Keratinocyte (primary cell): ENCODE measurements around the gene C1QTNF12. TPM values are rescaled to one million over a fixed set of nuclear protein-coding genes. Genes with fewer than 3 reads are reported as not detected.

Experiments used
- DNase-seq: peaks from one replicate; pipeline ENCODE4 v3.0.0-alpha.2; 2011; ENCODE audit warnings: low read depth, missing footprints, low spot score
- FAIRE-seq: peaks from 2 replicates; lab custom pipeline; 2011; peaks lifted over from hg19 to GRCh38; lab: Jason Lieb, UNC
- H2AFZ ChIP-seq: 2 replicates; pipeline ENCODE4 v1.6.0; 2012; ENCODE audit warnings: low read length, control low read depth, inconsistent platforms; ENCODE audit not compliant: control insufficient read depth
- H3K27ac ChIP-seq: 2 replicates; pipeline ENCODE4 v1.5.1; 2011; ENCODE audit warnings: low read length; ENCODE audit not compliant: control insufficient read depth, insufficient read depth
- H3K27me3 ChIP-seq: 3 replicates; pipeline ENCODE4 v1.6.0; 2011; ENCODE audit warnings: low read length; ENCODE audit not compliant: control insufficient read depth, insufficient read depth; ENCODE audit errors: extremely low read depth
- H3K36me3 ChIP-seq, 2 experiments: 2 replicates in 1 of 2; 3 replicates in 1 of 2; pipeline ENCODE4 v1.5.1; 2011; ENCODE audit warnings: low read length in 2 of 2, mild to moderate bottlenecking in 1 of 2; ENCODE audit not compliant: control insufficient read depth in 2 of 2, insufficient read depth in 2 of 2; ENCODE audit errors: extremely low read depth in 1 of 2
- H3K4me1 ChIP-seq: 3 replicates; pipeline ENCODE4 v1.5.1; 2011; ENCODE audit warnings: low read length; ENCODE audit not compliant: control insufficient read depth, insufficient read depth; ENCODE audit errors: extremely low read depth
- H3K4me2 ChIP-seq: 3 replicates; pipeline ENCODE4 v1.6.0; 2011; ENCODE audit warnings: low read depth, low read length; ENCODE audit not compliant: control insufficient read depth, insufficient read depth; ENCODE audit errors: extremely low read depth
- H3K4me3 ChIP-seq, 3 experiments: fragments of 200-600 bp in 1 of 3; sonication (generic) in 1 of 3; 2 replicates in 2 of 3; 3 replicates in 1 of 3; pipeline ENCODE4 v1.5.1; 2011 to 2016; ENCODE audit warnings: low read length in 3 of 3, mild to moderate bottlenecking in 3 of 3, control low read depth in 2 of 3, inconsistent platforms in 1 of 3, low read depth in 1 of 3, mixed read lengths in 1 of 3, mixed run types in 1 of 3, moderate library complexity in 1 of 3; ENCODE audit not compliant: control insufficient read depth in 2 of 3, insufficient read depth in 2 of 3; ENCODE audit errors: extremely low read depth in 1 of 3
- H3K79me2 ChIP-seq: 2 replicates; pipeline ENCODE4 v1.6.0; 2012; ENCODE audit warnings: low read length; ENCODE audit not compliant: control insufficient read depth, insufficient read depth
- H3K9ac ChIP-seq: 3 replicates; pipeline ENCODE4 v1.6.0; 2011; ENCODE audit warnings: low read length; ENCODE audit not compliant: control insufficient read depth, insufficient read depth; ENCODE audit errors: extremely low read depth
- H3K9me1 ChIP-seq: 3 replicates; pipeline ENCODE4 v1.6.0; 2011; ENCODE audit warnings: low read length; ENCODE audit not compliant: control insufficient read depth, insufficient read depth; ENCODE audit errors: extremely low read depth
- H3K9me3 ChIP-seq: 2 replicates; pipeline ENCODE4 v1.5.1; 2012; ENCODE audit warnings: low read depth, low read length; ENCODE audit not compliant: control insufficient read depth
- H4K20me1 ChIP-seq: 3 replicates; pipeline ENCODE4 v1.6.0; 2011; ENCODE audit warnings: low read length; ENCODE audit not compliant: control insufficient read depth, insufficient read depth; ENCODE audit errors: extremely low read depth
- EZH2 ChIP-seq: IDR thresholded peaks from one replicate; pipeline ENCODE4 v1.6.1; 2012; ENCODE audit warnings: inconsistent platforms, mild to moderate bottlenecking, low read length, moderate library complexity
- dilution Hi-C: fragments of 300-500 bp; cut with MboI; formaldehyde crosslinking; loops from one replicate; pipeline ENCODE4 v1.7.0; 2020; ENCODE audit warnings: low sequenced_read_pairs; ENCODE audit not compliant: extremely low pct_ligation_motif_present
- polyA plus RNA-seq, 5 experiments: library from polyadenylated mRNA; depleted of rRNA in 3 of 5; stranded (reverse) in 3 of 5; stranded (forward) in 1 of 5; unstranded in 1 of 5; fragments of >200 nt; gene quantifications; 1 replicate in 1 of 5; 2 replicates in 3 of 5; 3 replicates in 1 of 5; pipeline versions ENCODE4 v1.2.1 to v1.2.3, GENCODE V29; 2011 to 2012; ENCODE audit warnings: missing spikeins in 2 of 5, low read depth in 1 of 5, low replicate concordance in 1 of 5
- TF ChIP-seq, protein P1 (sequence below), 3 experiments: IDR thresholded peaks in 1 of 3; conservative IDR thresholded peaks in 1 of 3; optimal IDR thresholded peaks in 1 of 3; 2 replicates in 2 of 3; 3 replicates in 1 of 3; pipeline versions ENCODE3 to v1.5.1; 2011; ENCODE audit warnings: low read length in 3 of 3, mild to moderate bottlenecking in 3 of 3, moderate library complexity in 2 of 3, control low read depth in 1 of 3, inconsistent platforms in 1 of 3; ENCODE audit not compliant: insufficient read depth in 2 of 3; ENCODE audit errors: extremely low read depth in 1 of 3

C1QTNF12 gene
- polyA plus RNA-seq, 1 donor (not counting 4 experiments of a cell fraction or from before 2014, with no cell fraction given): 0.18 TPM

DNA sequence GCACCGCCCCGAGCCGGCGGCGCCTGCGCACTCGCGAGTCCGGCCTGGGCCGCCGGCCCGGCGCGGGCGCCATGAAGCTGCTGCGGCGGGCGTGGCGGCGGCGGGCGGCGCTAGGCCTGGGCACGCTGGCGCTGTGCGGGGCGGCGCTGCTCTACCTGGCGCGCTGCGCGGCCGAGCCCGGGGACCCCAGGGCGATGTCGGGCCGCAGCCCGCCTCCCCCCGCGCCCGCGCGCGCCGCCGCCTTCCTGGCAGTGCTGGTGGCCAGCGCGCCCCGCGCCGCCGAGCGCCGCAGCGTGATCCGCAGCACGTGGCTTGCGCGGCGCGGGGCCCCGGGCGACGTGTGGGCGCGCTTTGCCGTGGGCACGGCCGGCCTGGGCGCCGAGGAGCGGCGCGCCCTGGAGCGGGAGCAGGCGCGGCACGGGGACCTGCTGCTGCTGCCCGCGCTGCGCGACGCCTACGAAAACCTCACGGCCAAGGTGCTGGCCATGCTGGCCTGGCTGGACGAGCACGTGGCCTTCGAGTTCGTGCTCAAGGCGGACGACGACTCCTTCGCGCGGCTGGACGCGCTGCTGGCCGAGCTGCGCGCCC lies 14.2 kb downstream of the C1QTNF12 start, which contains the start of gene B3GALT6:
Gene B3GALT6, plus strand, starts transcription at position 30 of the 588 bp plus-strand sequence. Its CDS starts 42 bp downstream, at position 72.
- Histone ChIP-seq H2AFZ (peak within 1 kb of the TSS; percentile 68), H3K27ac (peak within 1 kb of the TSS; percentile 79), H3K4me3 (peak within 1 kb of the TSS; percentile 82 to 93 (median 91)), H3K4me2 (peak within 1 kb of the TSS; percentile 92), H3K27me3 (no peaks in the 10 kb centered on the region), H4K20me1 (no peaks in the 10 kb centered on the region), H3K79me2 (peaks cover 59% of the 10 kb centered on the region), H3K9ac (peak within 1 kb of the TSS; percentile 96), H3K36me3 (peaks cover 10 to 23% of the 10 kb centered on the region in 2 experiments), H3K4me1 (peaks cover 8% of the 10 kb centered on the region), H3K9me1 (no peaks in the 10 kb centered on the region), H3K9me3 (peaks cover 4% of the 10 kb centered on the region)
- no peak for TF ChIP-seq EZH2
- TF ChIP-seq, protein P1, sequence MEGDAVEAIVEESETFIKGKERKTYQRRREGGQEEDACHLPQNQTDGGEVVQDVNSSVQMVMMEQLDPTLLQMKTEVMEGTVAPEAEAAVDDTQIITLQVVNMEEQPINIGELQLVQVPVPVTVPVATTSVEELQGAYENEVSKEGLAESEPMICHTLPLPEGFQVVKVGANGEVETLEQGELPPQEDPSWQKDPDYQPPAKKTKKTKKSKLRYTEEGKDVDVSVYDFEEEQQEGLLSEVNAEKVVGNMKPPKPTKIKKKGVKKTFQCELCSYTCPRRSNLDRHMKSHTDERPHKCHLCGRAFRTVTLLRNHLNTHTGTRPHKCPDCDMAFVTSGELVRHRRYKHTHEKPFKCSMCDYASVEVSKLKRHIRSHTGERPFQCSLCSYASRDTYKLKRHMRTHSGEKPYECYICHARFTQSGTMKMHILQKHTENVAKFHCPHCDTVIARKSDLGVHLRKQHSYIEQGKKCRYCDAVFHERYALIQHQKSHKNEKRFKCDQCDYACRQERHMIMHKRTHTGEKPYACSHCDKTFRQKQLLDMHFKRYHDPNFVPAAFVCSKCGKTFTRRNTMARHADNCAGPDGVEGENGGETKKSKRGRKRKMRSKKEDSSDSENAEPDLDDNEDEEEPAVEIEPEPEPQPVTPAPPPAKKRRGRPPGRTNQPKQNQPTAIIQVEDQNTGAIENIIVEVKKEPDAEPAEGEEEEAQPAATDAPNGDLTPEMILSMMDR (optimal IDR thresholded peaks at IDR 0.05 in 1 of 3, IDR thresholded peaks at IDR 0.05 in 1 of 3, conservative IDR thresholded peaks at IDR 0.05 in 1 of 3; ENCODE audit: extremely low read depth in 1 of 3, insufficient read depth in 2 of 3, low read length in 3 of 3): no peak
- no peak for FAIRE-seq
- DNase-seq: no peak
- dilution Hi-C loops: no loop called here

DNA sequence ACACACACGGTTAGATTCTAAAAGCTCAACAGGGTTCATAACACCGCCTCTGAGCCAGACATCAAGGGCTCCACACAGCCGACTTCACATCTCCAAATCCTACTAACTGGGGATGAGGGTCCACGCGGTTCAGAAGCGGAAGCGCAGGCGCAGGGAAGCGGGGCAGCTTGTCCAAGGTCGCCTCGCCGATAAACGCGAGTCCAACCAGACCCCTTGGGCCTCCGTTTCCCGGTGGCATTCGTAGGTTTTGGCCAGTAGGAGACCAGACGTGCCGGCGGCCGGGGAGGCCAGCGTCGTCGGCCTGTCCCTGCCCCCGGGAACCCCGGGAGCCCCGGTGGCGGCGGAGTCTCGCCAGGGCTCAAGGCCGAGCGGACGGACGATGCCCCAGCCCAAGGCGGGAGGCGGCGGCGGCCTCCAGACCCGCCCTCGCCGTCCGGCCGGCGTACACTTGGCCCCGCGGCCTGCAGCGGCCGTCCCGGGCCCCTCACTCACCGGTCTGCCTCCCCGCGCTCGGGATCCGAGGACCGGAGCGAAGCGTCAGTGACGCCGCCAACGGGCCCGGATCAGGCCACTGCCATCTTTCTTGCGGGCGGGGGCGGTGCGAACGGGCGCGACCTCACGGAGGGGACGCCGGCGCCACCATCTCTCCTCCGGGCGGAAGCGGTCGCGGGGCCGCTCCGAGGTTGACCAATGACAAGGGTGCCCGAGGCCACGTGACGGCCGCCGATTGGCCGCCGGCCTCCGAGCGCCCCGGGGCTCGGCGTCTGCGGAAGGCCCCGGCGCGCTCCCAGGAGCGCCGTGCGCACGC lies 14.9 kb downstream of the C1QTNF12 start, which contains the start of gene SDF4:
Gene SDF4, minus strand, starts transcription at position 602 of the 808 bp plus-strand sequence. CDS start 3,229 bp downstream, outside the sequence.
- peak within 1 kb of the TSS; percentile 68 for H2AFZ ChIP-seq
- no peaks in the 10 kb centered on the region for H3K9me1 ChIP-seq
- no peaks in the 10 kb centered on the region for H3K27me3 ChIP-seq
- H4K20me1 ChIP-seq: no peaks in the 10 kb centered on the region
- peaks cover 10 to 27% of the 10 kb centered on the region in 2 experiments for H3K36me3 ChIP-seq
- dilution Hi-C loops: no loop called here
- peak within 1 kb of the TSS; percentile 92 for H3K4me2 ChIP-seq
- TF ChIP-seq EZH2: no peak
- TF ChIP-seq, protein P1 (optimal IDR thresholded peaks at IDR 0.05 in 1 of 3, IDR thresholded peaks at IDR 0.05 in 1 of 3, conservative IDR thresholded peaks at IDR 0.05 in 1 of 3; ENCODE audit: extremely low read depth in 1 of 3, insufficient read depth in 2 of 3, low read length in 3 of 3): no peak
- peaks cover 64% of the 10 kb centered on the region for H3K79me2 ChIP-seq
- FAIRE-seq (no peak), DNase-seq (no peak)
- H3K4me1 ChIP-seq: peaks cover 8% of the 10 kb centered on the region
- H3K27ac ChIP-seq: peak within 1 kb of the TSS; percentile 79
- peak within 1 kb of the TSS; percentile 96 for H3K9ac ChIP-seq
- H3K9me3 ChIP-seq: peaks cover 4% of the 10 kb centered on the region
- peak within 1 kb of the TSS; percentile 82 to 93 (median 91) for H3K4me3 ChIP-seq
